ENCODE data around the gene PCSK6.

DNA sequence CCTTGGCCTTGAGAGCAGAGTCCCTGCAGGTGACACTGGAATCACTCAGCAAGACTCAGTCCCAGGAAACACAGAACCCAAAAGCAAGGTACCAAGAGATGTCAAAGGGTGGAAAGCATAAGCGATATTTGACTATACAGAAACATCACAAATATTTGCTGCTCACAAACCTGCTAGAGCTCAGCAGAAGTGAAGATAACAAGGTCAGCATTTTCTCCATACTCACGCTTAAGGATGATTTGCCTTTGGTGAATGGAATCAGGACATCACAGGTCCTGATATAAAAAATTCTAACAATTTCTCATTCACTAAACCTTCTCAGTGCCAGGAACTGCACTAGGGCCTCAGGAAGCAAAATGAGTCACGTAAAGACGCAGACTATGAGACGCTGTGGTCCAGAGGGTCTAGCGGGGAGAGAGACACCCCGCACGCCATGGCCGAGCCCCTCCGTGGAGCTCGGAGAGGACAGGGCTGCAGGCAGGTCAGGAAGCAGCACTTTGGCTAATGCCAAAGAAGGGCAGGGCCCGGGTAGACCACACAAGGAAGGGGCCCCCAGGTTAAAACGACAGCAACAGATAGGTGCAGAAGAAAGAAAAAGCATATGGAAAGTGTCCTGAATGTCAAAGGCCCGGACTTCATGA is 10.7 kb downstream of the PCSK6 start:
- TF ChIP-seq TCF12 (IDR thresholded peaks at IDR 0.05; ENCODE audit: low read depth, low read length): no peak
- no peak for TF ChIP-seq CHD2 (IDR thresholded peaks at IDR 0.05; ENCODE audit: low read length)
- no peak for TF ChIP-seq EP300 (IDR thresholded peaks at IDR 0.05; ENCODE audit: borderline replicate concordance in 1 of 2, low read depth in 2 of 2, low read length in 2 of 2)
- TF ChIP-seq SUZ12 (IDR thresholded peaks at IDR 0.05; ENCODE audit: low read length): no peak
- no peak for TF ChIP-seq ZNF274 (IDR thresholded peaks at IDR 0.05; ENCODE audit: borderline replicate concordance, extremely low read depth, low read length)
- no peak for TF ChIP-seq POLR2AphosphoS5 (IDR thresholded peaks at IDR 0.05; ENCODE audit: low read depth, low read length)
- no peak for TF ChIP-seq RXRA (IDR thresholded peaks at IDR 0.05; ENCODE audit: insufficient read depth, low read depth, low read length)

Data from H1 (cell line).